Activated gamma-delta T cell treated with anti-CD3 and anti-CD28 coated beads, Interleukin-2, amount 50 U/mL, for 16 hours (primary cell): ENCODE measurements around the gene IREB2.

ENCODE experiments used
- DNase-seq: peaks from one replicate; pipeline ENCODE4 v3.0.0-alpha.2; 2020; ENCODE audit warnings: low read depth

The IREB2 gene

GRCh38 chr15:78550815-78551214 lies 112.8 kb downstream of the IREB2 start:
- no peak for DNase-seq
